HG02571 (cell line): ENCODE measurements around the gene GDF15.

ENCODE experiments used
- ATAC-seq: cut with Tn5 transposase; IDR thresholded peaks from one replicate; pipeline ENCODE4 v1.9.1; 2021; ENCODE audit warnings: mild to moderate bottlenecking, moderate library complexity; ENCODE audit not compliant: unreplicated experiment

Gene GDF15

DNA sequence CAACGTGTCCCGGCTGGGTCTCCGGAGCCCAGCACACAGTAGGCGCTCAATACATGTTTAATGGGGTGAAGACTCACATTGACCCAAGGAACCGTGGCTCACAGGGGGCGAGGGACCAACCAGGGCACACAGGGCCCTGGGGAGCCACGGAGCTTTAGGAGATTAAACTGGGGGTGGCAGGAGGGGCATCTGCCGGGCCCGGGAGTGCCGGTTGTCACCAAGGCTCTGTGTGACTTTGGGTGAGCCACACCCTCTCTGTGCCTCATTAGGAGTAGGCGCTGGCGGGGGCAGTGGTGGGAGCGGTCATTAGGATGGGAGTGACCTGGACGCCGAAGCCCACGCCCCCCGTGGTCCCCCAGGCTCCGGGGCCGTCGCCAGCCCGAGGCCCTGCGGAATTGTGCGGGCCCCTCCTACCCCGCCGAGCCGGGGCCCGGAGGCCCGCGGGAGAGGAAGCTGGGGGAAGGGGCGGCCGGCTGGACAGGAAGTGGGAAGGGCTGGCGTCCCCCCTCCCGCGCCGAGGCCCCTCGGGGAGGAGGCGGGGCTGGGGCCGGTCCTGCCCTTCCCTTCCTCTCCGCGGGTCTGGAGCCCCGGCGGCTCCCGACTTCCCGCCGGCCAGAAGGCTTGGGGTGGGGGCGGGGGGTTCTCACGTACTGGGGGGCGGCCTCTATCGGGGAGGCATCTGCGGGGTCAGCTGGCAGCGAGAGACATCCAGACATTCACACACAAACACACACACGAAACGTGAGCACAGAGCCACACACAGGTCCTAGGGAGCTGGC, 31.5 kb downstream of the GDF15 start:
- no peak for ATAC-seq

DNA sequence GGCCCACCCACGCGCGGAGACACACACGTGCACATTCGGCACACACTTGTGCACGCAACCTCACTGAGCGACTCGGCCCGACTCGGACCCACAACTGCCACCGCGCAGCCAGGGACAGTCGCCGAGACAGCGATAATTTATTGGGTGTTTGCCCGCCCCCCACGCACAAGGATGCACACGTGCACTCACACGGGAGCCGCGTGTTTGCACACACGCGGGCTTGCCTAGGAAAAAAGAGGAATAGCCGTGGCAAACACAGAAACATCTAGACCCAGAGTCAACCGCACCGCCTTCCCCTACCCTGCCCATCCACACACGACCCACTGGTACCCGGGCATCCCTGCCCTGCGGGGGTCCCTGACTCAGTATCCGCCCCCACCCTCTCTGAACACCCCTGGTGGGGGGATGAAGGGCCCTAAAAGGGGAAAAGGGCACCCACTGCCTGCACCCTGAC, 32.1 kb downstream of the GDF15 start:
- ATAC-seq, result no peak

DNA sequence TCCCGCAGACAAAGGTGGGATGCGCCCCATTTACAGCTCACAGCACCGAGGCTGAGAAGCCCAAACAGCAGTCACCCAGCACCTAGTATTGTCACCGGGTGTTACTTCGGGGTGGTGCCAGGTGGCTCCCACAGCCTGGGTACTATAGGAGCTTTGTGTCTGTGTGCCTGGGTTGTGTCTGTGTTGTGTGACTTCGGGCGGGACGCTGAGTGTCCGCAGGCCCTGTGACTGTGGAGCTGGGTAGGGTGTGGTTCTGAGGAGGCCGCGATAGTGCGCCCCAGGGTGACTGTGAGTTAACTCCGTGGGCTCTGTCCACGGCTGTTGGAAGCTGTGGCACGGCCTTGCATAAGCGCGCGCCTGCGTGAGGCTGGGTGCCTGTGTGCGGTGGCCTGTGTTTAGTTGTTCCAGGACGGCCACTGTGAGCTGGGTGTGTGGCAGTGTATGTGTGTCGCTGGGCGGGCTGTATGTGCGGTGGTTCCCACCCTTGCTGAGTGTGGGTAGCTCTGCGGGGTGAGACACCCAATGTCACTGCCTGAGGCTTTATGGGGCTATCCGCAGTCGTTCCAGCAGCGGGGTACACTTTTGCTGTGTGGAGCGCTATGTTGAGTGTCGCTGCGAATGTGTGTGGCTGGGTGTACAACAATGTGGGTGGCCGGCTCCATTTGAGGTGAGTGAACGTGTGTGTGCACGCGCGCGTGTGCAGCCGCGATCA, 32.7 kb downstream of the GDF15 start:
- ATAC-seq, result no peak

DNA sequence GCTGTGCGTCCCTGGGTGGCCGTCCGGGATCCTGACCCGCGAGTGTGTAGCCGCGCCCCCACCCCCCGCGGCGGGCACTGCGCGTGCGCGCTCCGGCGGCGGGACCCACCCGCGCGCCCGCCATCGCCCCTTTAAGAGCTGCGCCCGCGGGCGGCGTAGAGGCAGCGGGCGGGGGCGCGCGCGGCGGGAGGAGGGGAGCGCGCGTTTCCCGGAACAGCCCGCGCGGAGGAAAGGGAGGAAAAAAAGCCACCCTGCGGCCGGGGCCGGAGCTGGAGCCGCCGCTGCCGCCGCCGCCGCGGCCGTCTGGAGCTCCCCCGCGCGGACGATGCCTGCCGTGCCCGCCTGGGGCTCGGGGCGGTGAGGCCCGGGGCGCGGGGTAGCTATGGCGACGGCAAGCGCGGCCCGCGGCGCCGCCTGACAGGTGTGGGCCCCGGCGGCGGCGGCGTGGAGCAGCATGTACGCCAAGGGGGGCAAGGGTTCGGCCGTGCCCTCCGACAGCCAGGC, 33.3 kb downstream of the GDF15 start, which contains the start of gene SSBP4:
SSBP4 (plus strand) TSS at position 204 of the 504 bp plus-strand sequence; CDS start at position 455, 251 bp downstream.
- ATAC-seq, result no peak

DNA sequence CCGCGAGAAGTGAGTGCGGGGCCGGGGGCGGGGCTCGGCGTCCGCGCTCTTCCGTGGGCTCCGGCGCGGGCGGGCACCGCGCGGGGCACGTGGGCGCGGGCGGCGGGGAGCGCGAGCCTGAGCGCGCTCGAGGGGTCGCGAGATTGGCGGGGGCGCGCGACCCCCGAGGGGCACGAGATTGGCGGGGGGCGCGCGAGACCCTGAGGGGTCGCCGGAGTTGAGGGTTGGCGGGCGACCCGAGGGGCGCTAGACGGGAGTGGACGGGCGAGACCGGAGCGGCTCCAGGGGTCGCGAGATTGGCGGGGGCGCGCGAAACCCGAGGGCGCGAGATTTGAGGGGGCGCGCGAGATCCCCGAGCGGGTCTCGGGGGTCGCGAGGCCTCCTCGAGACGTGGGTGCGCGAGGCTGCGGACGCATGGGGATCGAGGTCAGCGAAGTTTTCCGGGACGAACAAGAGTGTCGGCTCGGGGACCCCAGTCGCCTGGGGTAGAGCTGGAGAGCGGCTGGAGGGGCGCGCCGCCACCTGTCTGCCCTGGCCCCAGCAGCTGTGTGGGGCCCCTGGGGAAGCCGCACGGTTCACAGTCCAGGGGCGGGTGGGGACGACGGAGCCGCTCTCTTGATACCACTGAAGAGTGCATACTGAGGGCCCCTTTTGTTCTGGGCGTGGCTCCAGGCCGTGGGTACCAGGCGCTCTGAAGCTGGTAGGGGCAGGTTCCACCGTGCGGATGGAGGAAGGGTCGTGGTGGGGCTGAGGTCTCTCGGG, 33.9 kb downstream of the GDF15 start:
- ATAC-seq, result no peak

- no peak for ATAC-seq
These were observed 35.0 kb downstream of the GDF15 start for GRCh38 chr19:18420930-18421329.

GRCh38 chr19:18421371-18421959, 35.5 kb downstream of the GDF15 start:
- ATAC-seq, result no peak

GRCh38 chr19:18422530-18423191, 36.7 kb downstream of the GDF15 start:
- no peak for ATAC-seq

- ATAC-seq, result no peak
These were observed 37.5 kb downstream of the GDF15 start for GRCh38 chr19:18423258-18424020.

GRCh38 chr19:18424122-18424889, 38.3 kb downstream of the GDF15 start:
- ATAC-seq, result no peak

- no peak for ATAC-seq
These were observed 39.0 kb downstream of the GDF15 start for GRCh38 chr19:18424890-18425514.

DNA sequence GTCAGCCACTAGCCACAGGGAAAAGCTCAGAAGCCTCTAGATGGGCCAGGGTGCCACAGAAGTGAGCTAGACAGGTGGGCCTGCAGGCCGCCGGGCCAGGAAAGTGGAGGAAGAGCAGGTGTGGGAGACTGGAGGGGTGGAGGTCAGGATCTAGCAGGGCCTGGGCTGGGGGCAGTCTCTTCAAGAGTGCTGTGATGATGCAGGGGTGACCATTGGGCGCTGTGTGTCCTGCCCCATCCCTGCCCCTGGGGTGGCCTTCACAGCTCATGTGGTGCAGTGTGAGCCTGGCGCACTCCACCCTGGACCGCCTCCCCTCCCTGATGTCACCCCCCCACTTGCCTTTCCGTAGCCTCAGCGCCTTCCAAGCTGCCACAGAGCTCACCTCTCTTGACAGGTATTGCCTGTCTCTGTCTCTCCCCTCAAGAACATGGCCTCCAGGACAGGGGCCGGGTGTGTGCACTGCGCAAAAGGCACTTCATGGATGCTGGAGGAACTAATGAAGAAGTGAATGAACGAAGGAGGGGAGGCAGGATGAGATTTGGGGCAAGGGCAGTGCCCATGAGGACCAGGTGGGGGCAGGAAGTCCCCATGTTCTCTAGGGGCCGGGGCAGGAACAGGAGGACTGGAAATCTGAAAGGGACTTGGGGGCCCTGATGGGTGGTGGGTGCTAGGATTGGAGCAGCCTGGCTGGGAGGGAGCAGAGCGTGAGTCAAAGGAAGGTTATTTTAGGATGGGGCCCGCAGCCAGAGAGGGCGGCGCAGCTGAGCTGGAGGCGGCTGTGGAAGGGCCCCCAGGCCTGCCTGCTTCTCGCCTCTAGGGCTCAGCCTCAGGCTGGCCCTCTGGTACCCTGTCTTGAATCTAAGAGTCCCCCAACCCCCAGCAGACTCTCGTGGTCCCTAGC, 39.8 kb downstream of the GDF15 start:
- no peak for ATAC-seq

- no peak for ATAC-seq
These were observed 40.4 kb downstream of the GDF15 start for GRCh38 chr19:18426416-18426767.

DNA sequence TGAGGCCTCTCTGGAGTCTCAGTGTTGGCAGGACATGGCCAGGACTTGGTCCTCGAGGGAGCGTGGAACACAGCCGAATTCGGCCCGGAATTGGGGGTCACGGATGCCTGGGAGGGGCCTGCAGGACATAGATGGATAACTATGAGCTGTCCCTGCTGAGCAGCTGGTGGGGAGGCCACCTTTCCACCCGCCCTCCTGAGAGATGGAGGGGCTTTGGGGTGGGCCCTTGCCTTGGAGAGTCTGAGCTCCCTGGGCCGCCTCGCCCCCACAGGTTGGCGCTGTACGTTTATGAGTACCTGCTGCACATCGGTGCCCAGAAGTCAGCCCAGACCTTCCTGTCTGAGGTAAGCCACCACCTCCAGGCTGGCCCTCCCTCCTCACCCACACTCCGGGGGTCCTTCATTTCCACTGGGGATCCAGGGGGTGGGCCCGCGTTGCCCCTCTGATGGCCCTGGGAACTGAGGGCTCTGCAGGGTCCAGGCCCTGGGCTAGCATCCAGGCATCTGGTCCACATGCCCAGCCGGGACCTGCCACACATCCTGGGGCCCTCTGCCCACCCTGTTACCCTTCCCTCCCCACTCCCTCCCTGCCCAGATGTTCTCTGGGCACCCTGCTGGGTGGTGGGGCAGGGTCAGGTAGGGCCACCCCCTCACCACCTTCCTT, 41.3 kb downstream of the GDF15 start:
- ATAC-seq, result no peak

GRCh38 chr19:18427743-18428113, 41.8 kb downstream of the GDF15 start:
- no peak for ATAC-seq

DNA sequence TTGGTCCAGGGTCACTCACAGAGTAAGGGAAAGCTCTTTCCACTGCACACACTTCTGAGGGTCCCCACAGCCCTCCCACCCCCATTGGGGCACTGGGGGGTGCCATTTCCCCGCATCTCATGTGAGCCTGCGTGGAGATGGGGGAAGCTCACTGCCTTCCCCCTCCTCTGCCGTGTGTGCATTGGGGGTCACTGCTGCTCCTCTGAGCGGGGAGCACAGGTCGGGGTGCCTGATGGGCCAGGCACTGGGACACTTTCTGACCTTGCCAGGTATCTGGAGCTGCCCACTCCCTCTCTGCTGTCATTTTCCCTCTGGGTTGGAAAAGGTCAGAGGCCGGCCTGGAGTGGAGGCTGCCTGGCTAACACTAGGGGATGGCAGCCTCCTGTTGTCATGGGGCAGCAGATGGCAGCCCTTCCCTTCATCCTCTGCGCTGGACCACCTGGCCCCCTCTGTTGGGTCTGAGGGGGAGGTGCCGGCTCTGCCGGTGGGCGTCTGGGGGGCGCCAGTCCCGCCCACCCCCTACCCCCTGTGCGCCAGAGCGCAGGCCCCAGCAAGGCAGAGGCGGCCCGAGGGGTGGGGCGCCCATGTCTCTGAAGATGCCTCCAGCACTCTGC, 42.3 kb downstream of the GDF15 start:
- ATAC-seq, result no peak
